Stimulated activated CD4-positive, alpha-beta T cell treated with anti-CD3 and anti-CD28 coated beads, Interleukin-2, amount 100 ng/mL, for 48 hours (primary cell): ENCODE data around the gene LIMS1.
"Not testable (repeated sequence)": the region's sequence is repeated elsewhere in the genome, so short reads cannot be mapped to it uniquely, and the experiment has no call there.

ENCODE experiments used
- DNase-seq, 2 donors: peaks; one replicate each; pipeline ENCODE4 v3.0.0-alpha.2; 2020

LIMS1 gene

GRCh38 chr2:108553209-108553919, 19.1 kb downstream of the LIMS1 start:
- no peak for DNase-seq

GRCh38 chr2:108554528-108554927, 20.3 kb downstream of the LIMS1 start:
- DNase-seq, result no peak

- DNase-seq, result no peak
Measured at GRCh38 chr2:108555572-108555971, 21.3 kb downstream of the LIMS1 start.

GRCh38 chr2:108556581-108556980, 22.3 kb downstream of the LIMS1 start:
- DNase-seq, result not testable (repeated sequence)

- DNase-seq, result no peak
Measured at GRCh38 chr2:108560241-108560811, 26.1 kb downstream of the LIMS1 start.

GRCh38 chr2:108560895-108561530, 26.7 kb downstream of the LIMS1 start:
- DNase-seq, result no peak

GRCh38 chr2:108562274-108562673, 28.0 kb downstream of the LIMS1 start:
- no peak for DNase-seq

- DNase-seq, result no peak
Measured at GRCh38 chr2:108564510-108564909, 30.2 kb downstream of the LIMS1 start.

GRCh38 chr2:108565778-108566375, 31.6 kb downstream of the LIMS1 start:
- no peak for DNase-seq

- no peak for DNase-seq
Measured at GRCh38 chr2:108570416-108570815, 36.1 kb downstream of the LIMS1 start.

GRCh38 chr2:108571286-108571685, 37.0 kb downstream of the LIMS1 start:
- no peak for DNase-seq

- DNase-seq, result no peak
Measured at GRCh38 chr2:108573061-108573460, 38.8 kb downstream of the LIMS1 start.

- DNase-seq, result no peak
Measured at GRCh38 chr2:108574332-108574731, 40.1 kb downstream of the LIMS1 start.

GRCh38 chr2:108575132-108575966, 41.1 kb downstream of the LIMS1 start:
- DNase-seq, result no peak

- no peak for DNase-seq
Measured at GRCh38 chr2:108577099-108577498, 42.8 kb downstream of the LIMS1 start.

GRCh38 chr2:108579623-108580022, 45.4 kb downstream of the LIMS1 start:
- no peak for DNase-seq

- no peak for DNase-seq
Measured at GRCh38 chr2:108580050-108580449, 45.8 kb downstream of the LIMS1 start.

- DNase-seq, result peak; percentile 34 to 56
Measured at GRCh38 chr2:108583903-108584520, 49.7 kb downstream of the LIMS1 start.

GRCh38 chr2:108585436-108585835, 51.2 kb downstream of the LIMS1 start:
- DNase-seq, result no peak

GRCh38 chr2:108586116-108586515, 51.8 kb downstream of the LIMS1 start:
- no peak for DNase-seq

GRCh38 chr2:108586631-108587030, 52.4 kb downstream of the LIMS1 start:
- DNase-seq, result no peak

- DNase-seq, result no peak
Measured at GRCh38 chr2:108587621-108588020, 53.4 kb downstream of the LIMS1 start.
